ENCODE data around the gene TMEM154. TPM values are rescaled to one million over a fixed set of nuclear protein-coding genes. Genes with fewer than 3 reads are reported as not detected.

Gene TMEM154
- polyA plus RNA-seq, 1 donor from 2014 or later = not detected

GRCh38 chr4:152635851-152636250 lies 43.9 kb downstream of the TMEM154 start:
- Histone ChIP-seq H3K9me3 (ENCODE audit: low read length) (no peaks in the 10 kb centered on the region), H4K20me1 (ENCODE audit: insufficient read depth) (no peaks in the 10 kb centered on the region), H3F3A (ENCODE audit: insufficient read depth, low read length, poor library complexity, severe bottlenecking) (no peaks in the 10 kb centered on the region), H2AFZ (ENCODE audit: low read depth, low read length) (no peak overlapping the region), H3K9me2 (ENCODE audit: insufficient read depth, low read length) (no peaks in the 10 kb centered on the region), H3K4me2 (ENCODE audit: low read length) (no peak overlapping the region), H3K27ac (ENCODE audit: low read length) (no peak overlapping the region), H3K27me3 (ENCODE audit: insufficient read depth, low read depth, low read length) (no peaks in the 10 kb centered on the region), H3K79me2 (replicated peaks; ENCODE audit: insufficient read depth, low read length) (no peaks in the 10 kb centered on the region), H3K36me3 (ENCODE audit: insufficient read depth, low read length) (no peaks in the 10 kb centered on the region), H3K9ac (ENCODE audit: low read length) (no peak overlapping the region), H3K4me3 (ENCODE audit: low read length) (no peak overlapping the region)
- TF ChIP-seq RAD21 (conservative IDR thresholded peaks at IDR 0.05) = no peak
- no peak for TF ChIP-seq TAF1 (IDR thresholded peaks at IDR 0.05; ENCODE audit: low read depth)
- no peak for TF ChIP-seq POLR2AphosphoS5 (IDR thresholded peaks at IDR 0.05)
- no peak for TF ChIP-seq EZH2 (IDR thresholded peaks at IDR 0.05; ENCODE audit: borderline replicate concordance, insufficient read depth, low read length, poor library complexity, severe bottlenecking)
- no peak for TF ChIP-seq EP300 (conservative IDR thresholded peaks at IDR 0.05; ENCODE audit: poor library complexity, severe bottlenecking)
- no peak for TF ChIP-seq REST (IDR thresholded peaks at IDR 0.05; ENCODE audit: borderline replicate concordance)
- TF ChIP-seq SMC3 (conservative IDR thresholded peaks at IDR 0.05; ENCODE audit: poor library complexity) = no peak
- no peak for TF ChIP-seq CTCF (IDR thresholded peaks at IDR 0.05; ENCODE audit: poor library complexity, severe bottlenecking)
- no peak for TF ChIP-seq MXI1 (conservative IDR thresholded peaks at IDR 0.05; ENCODE audit: poor library complexity, severe bottlenecking)

DNA sequence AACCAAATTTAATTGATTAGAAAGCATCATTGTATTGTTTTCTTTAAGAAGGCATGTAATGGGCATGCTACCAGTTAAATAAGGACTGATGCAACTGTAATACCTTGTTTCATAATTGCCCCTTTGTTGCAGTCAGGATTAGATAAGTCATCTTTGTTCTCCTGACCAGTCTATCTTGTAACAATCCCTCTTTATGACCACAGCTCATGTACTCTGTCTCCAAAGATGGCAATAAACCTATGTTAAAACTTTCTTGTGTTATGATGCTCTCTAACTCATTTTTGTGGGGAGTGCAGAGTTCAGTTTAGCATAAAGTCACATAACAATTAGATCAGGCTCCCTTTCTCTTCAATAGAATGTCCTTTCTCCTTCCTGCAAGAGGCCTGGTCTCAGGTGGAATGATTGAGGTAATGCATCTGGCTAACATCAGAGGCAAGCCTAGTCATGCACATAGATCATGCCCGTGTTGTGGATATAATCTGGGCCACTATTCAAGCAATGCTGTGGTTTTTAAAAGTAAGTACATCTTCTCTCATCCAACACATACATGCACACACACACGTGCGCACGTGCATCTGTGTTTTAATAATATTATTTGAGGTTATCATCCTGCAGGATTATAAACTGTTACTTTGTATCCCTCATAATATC lies 45.6 kb downstream of the TMEM154 start:
- no peaks in the 10 kb centered on the region for H3K36me3 ChIP-seq (ENCODE audit: insufficient read depth, low read length)
- no peaks in the 10 kb centered on the region for H4K20me1 ChIP-seq (ENCODE audit: insufficient read depth)
- H3K9ac ChIP-seq (ENCODE audit: low read length) = no peak overlapping the region
- no peak overlapping the region for H3K4me3 ChIP-seq (ENCODE audit: low read length)
- no peak overlapping the region for H3K4me2 ChIP-seq (ENCODE audit: low read length)
- no peak for TF ChIP-seq EP300 (conservative IDR thresholded peaks at IDR 0.05; ENCODE audit: poor library complexity, severe bottlenecking)
- no peak for TF ChIP-seq RAD21 (conservative IDR thresholded peaks at IDR 0.05)
- no peak for TF ChIP-seq SMC3 (conservative IDR thresholded peaks at IDR 0.05; ENCODE audit: poor library complexity)
- TF ChIP-seq TAF1 (IDR thresholded peaks at IDR 0.05; ENCODE audit: low read depth) = no peak
- TF ChIP-seq MXI1 (conservative IDR thresholded peaks at IDR 0.05; ENCODE audit: poor library complexity, severe bottlenecking) = no peak
- TF ChIP-seq CTCF (IDR thresholded peaks at IDR 0.05; ENCODE audit: poor library complexity, severe bottlenecking) = no peak
- TF ChIP-seq POLR2AphosphoS5 (IDR thresholded peaks at IDR 0.05) = no peak
- H3K9me2 ChIP-seq (ENCODE audit: insufficient read depth, low read length) = no peaks in the 10 kb centered on the region
- H3K27me3 ChIP-seq (ENCODE audit: insufficient read depth, low read depth, low read length) = no peaks in the 10 kb centered on the region
- H2AFZ ChIP-seq (ENCODE audit: low read depth, low read length) = no peak overlapping the region
- no peaks in the 10 kb centered on the region for H3F3A ChIP-seq (ENCODE audit: insufficient read depth, low read length, poor library complexity, severe bottlenecking)
- no peak overlapping the region for H3K27ac ChIP-seq (ENCODE audit: low read length)
- no peaks in the 10 kb centered on the region for H3K79me2 ChIP-seq (replicated peaks; ENCODE audit: insufficient read depth, low read length)
- no peaks in the 10 kb centered on the region for H3K9me3 ChIP-seq (ENCODE audit: low read length)
